DOHH2 (cell line): ENCODE results near the gene PEF1.

Experiments
- H3F3A ChIP-seq: fragments of 200-600 bp; sonication (generic), shearing (Covaris generic); 2 replicates; pipeline ENCODE4 v1.6.0; 2016; ENCODE audit warnings: antibody characterized with exemption, mild to moderate bottlenecking; ENCODE audit not compliant: control insufficient read depth, insufficient read depth
- H3K27ac ChIP-seq: fragments of 200-600 bp; sonication (generic); 2 replicates; pipeline ENCODE4 v1.5.1; 2014; ENCODE audit warnings: low read depth, mild to moderate bottlenecking, low read length, moderate library complexity
- H3K27me3 ChIP-seq: fragments of 200-600 bp; sonication (generic); 2 replicates; pipeline ENCODE4 v1.6.1; 2014; ENCODE audit warnings: mild to moderate bottlenecking, low read length, mixed read lengths; ENCODE audit not compliant: control insufficient read depth
- H3K36me3 ChIP-seq: fragments of 200-600 bp; sonication (generic); 2 replicates; pipeline ENCODE4 v1.6.1; 2014; ENCODE audit warnings: mild to moderate bottlenecking, low read length, moderate library complexity, mixed read lengths; ENCODE audit not compliant: control insufficient read depth
- H3K4me1 ChIP-seq: fragments of 200-600 bp; sonication (generic); 2 replicates; pipeline ENCODE4 v1.6.1; 2014; ENCODE audit warnings: mild to moderate bottlenecking, low read length, mixed read lengths; ENCODE audit not compliant: control insufficient read depth
- H3K4me2 ChIP-seq: fragments of 200-600 bp; sonication (generic); 2 replicates; pipeline ENCODE4 v1.6.0; 2014; ENCODE audit warnings: mild to moderate bottlenecking, low read length, moderate library complexity
- H3K4me3 ChIP-seq: fragments of 200-600 bp; sonication (generic); 2 replicates; pipeline ENCODE4 v1.5.1; 2014; ENCODE audit warnings: mild to moderate bottlenecking, low read length, mixed read lengths
- H3K79me2 ChIP-seq: fragments of 200-600 bp; sonication (generic); 2 replicates; pipeline ENCODE4 v1.6.1; 2014; ENCODE audit warnings: mild to moderate bottlenecking, low read length, mixed read lengths; ENCODE audit not compliant: control insufficient read depth
- H3K9me2 ChIP-seq: fragments of 200-600 bp; sonication (generic); replicated peaks from 2 replicates; pipeline ENCODE4 v1.6.1; 2014; ENCODE audit warnings: mild to moderate bottlenecking, low read length, mixed read lengths; ENCODE audit not compliant: control insufficient read depth
- H3K9me3 ChIP-seq: fragments of 200-600 bp; sonication (generic); 2 replicates; pipeline ENCODE4 v1.6.1; 2014; ENCODE audit warnings: antibody characterized with exemption, low read length, mixed read lengths; ENCODE audit not compliant: control insufficient read depth, insufficient read depth
- H4K20me1 ChIP-seq: fragments of 200-600 bp; sonication (generic); 2 replicates; pipeline ENCODE4 v1.6.0; 2014; ENCODE audit warnings: low read depth, mild to moderate bottlenecking, antibody characterized with exemption, low read length, moderate library complexity; ENCODE audit not compliant: control insufficient read depth, insufficient read depth
- CTCF ChIP-seq: fragments of 200-600 bp; sonication (generic); IDR thresholded peaks from one replicate; pipeline ENCODE4 v1.5.1; 2014; ENCODE audit warnings: antibody characterized with exemption, mild to moderate bottlenecking, low read depth, low read length; ENCODE audit not compliant: poor library complexity, severe bottlenecking
- EZH2phosphoT487 ChIP-seq: fragments of 200-600 bp; sonication (generic); IDR thresholded peaks from 2 replicates; pipeline ENCODE4 v1.6.1; 2017; ENCODE audit warnings: borderline replicate concordance, mild to moderate bottlenecking, antibody characterized with exemption, low read length, moderate library complexity, mixed read lengths

Gene PEF1

GRCh38 chr1:31644560-31645273, at the start of gene PEF1:
Gene PEF1 (minus strand): TSS chr1:31644876. CDS start chr1:31644864, 12 bp downstream.
- Histone ChIP-seq H3K9me2 (no peaks in the 10 kb centered on the region), H3K36me3 (peaks cover 8% of the 10 kb centered on the region; the same call in 1 of the 2 replicates), H3K9me3 (no peaks in the 10 kb centered on the region), H3K27ac (peak within 1 kb of the TSS; percentile 58), H3K27me3 (peaks cover under 1% of the 10 kb centered on the region; the same call in 1 of the 2 replicates), H3K79me2 (peaks cover 46% of the 10 kb centered on the region), H4K20me1 (no peaks in the 10 kb centered on the region; the same call in 1 of the 2 replicates), H3K4me3 (peak within 1 kb of the TSS; percentile 94), H3K4me2 (peak within 1 kb of the TSS; percentile 97), H3F3A (no peaks in the 10 kb centered on the region), H3K4me1 (peaks cover 27% of the 10 kb centered on the region)
- TF ChIP-seq CTCF (no peak), EZH2phosphoT487 (no peak)

- Histone ChIP-seq H3K9me2 (no peaks in the 10 kb centered on the region), H3K36me3 (no peaks in the 10 kb centered on the region), H3K4me3 (no peak overlapping the region), H3K79me2 (no peaks in the 10 kb centered on the region), H3F3A (no peaks in the 10 kb centered on the region), H3K9me3 (no peaks in the 10 kb centered on the region), H3K27me3 (peaks cover 15% of the 10 kb centered on the region), H3K27ac (no peak overlapping the region), H3K4me1 (no peaks in the 10 kb centered on the region), H4K20me1 (no peaks in the 10 kb centered on the region), H3K4me2 (no peak overlapping the region)
- TF ChIP-seq CTCF, result no peak
- TF ChIP-seq EZH2phosphoT487, result no peak
Observed at GRCh38 chr1:31693231-31693630, 48.6 kb upstream of the PEF1 start.

- Histone ChIP-seq H3F3A (no peaks in the 10 kb centered on the region), H3K27ac (no peak overlapping the region), H3K9me2 (no peaks in the 10 kb centered on the region), H3K27me3 (peaks cover 18% of the 10 kb centered on the region), H3K4me3 (no peak overlapping the region), H3K36me3 (no peaks in the 10 kb centered on the region), H3K79me2 (no peaks in the 10 kb centered on the region), H4K20me1 (no peaks in the 10 kb centered on the region), H3K9me3 (no peaks in the 10 kb centered on the region), H3K4me1 (no peaks in the 10 kb centered on the region), H3K4me2 (no peak overlapping the region)
- no peak for TF ChIP-seq CTCF
- no peak for TF ChIP-seq EZH2phosphoT487
Observed at GRCh38 chr1:31691951-31692350, 47.3 kb upstream of the PEF1 start.
